Subcutaneous abdominal adipose tissue (tissue), 5 donors: ENCODE data around the gene SNX25.
"Not testable (repeated sequence)": the region's sequence is repeated elsewhere in the genome, so short reads cannot be mapped to it uniquely, and the experiment has no call there.

Experiments used
- H3K27ac ChIP-seq: one replicate; pipeline ENCODE4 v1.7.0; 2013; ENCODE audit warnings: low read depth, mild to moderate bottlenecking, inconsistent platforms, low read length, moderate library complexity
- H3K27me3 ChIP-seq, 5 donors: one replicate each; pipeline ENCODE4 v1.7.0; 2013; ENCODE audit warnings: low read length in 5 of 5, inconsistent platforms in 1 of 5; ENCODE audit not compliant: control insufficient read depth in 5 of 5, insufficient read depth in 4 of 5
- H3K36me3 ChIP-seq, 5 donors: one replicate each; pipeline ENCODE4 v1.7.0; 2013; ENCODE audit warnings: low read length in 5 of 5; ENCODE audit not compliant: control insufficient read depth in 5 of 5, insufficient read depth in 5 of 5
- H3K4me1 ChIP-seq, 5 donors: one replicate each; pipeline ENCODE4 v1.7.0; 2013; ENCODE audit warnings: low read length in 5 of 5, mild to moderate bottlenecking in 3 of 5, moderate library complexity in 1 of 5; ENCODE audit not compliant: control insufficient read depth in 5 of 5, insufficient read depth in 5 of 5
- H3K4me3 ChIP-seq, 5 donors: one replicate each; pipeline ENCODE4 v1.7.0; 2013; ENCODE audit warnings: low read length in 5 of 5, low read depth in 1 of 5
- H3K9ac ChIP-seq, 5 donors: one replicate each; pipeline ENCODE4 v1.7.0; 2013; ENCODE audit warnings: low read length in 5 of 5, mild to moderate bottlenecking in 4 of 5, moderate library complexity in 3 of 5
- H3K9me3 ChIP-seq, 5 donors: one replicate each; pipeline ENCODE4 v1.7.0; 2013; ENCODE audit warnings: low read length in 5 of 5; ENCODE audit not compliant: control insufficient read depth in 5 of 5
- donor health status: healthy.
- donor health status: healthy.
- donor health status: healthy.
- donor health status: healthy.
- donor health status: healthy.

SNX25 gene

GRCh38 chr4:185307136-185307950 lies 97.9 kb downstream of the SNX25 start:
- no peaks in the 10 kb centered on the region for H3K27me3 ChIP-seq
- no peaks in the 10 kb centered on the region for H3K9me3 ChIP-seq
- no peak overlapping the region for H3K9ac ChIP-seq
- no peak overlapping the region for H3K27ac ChIP-seq
- H3K4me1 ChIP-seq: no peaks in the 10 kb centered on the region
- H3K36me3 ChIP-seq: peaks cover 0 to 27% (median 15%) of the 10 kb centered on the region in 5 donors
- no peak overlapping the region for H3K4me3 ChIP-seq

- no peak overlapping the region for H3K27ac ChIP-seq
Observed at GRCh38 chr4:185309770-185310169, 100.4 kb downstream of the SNX25 start.

GRCh38 chr4:185311113-185311888 lies 101.9 kb downstream of the SNX25 start:
- H3K9me3 ChIP-seq: no peaks in the 10 kb centered on the region
- H3K27ac ChIP-seq: no peak overlapping the region
- no peak overlapping the region for H3K9ac ChIP-seq
- H3K4me3 ChIP-seq: no peak overlapping the region
- H3K36me3 ChIP-seq: peaks cover 6 to 37% (median 19%) of the 10 kb centered on the region in 5 donors
- H3K27me3 ChIP-seq: no peaks in the 10 kb centered on the region
- H3K4me1 ChIP-seq: no peaks in the 10 kb centered on the region

More at GRCh38 chr4:185309770-185310169, 100.4 kb downstream of the SNX25 start:
- Histone ChIP-seq H3K9me3 (no peaks in the 10 kb centered on the region), H3K4me3 (no peak overlapping the region), H3K4me1 (no peaks in the 10 kb centered on the region), H3K27me3 (no peaks in the 10 kb centered on the region), H3K36me3 (peaks cover 6 to 37% (median 19%) of the 10 kb centered on the region in 5 donors), H3K9ac (no peak overlapping the region)

DNA sequence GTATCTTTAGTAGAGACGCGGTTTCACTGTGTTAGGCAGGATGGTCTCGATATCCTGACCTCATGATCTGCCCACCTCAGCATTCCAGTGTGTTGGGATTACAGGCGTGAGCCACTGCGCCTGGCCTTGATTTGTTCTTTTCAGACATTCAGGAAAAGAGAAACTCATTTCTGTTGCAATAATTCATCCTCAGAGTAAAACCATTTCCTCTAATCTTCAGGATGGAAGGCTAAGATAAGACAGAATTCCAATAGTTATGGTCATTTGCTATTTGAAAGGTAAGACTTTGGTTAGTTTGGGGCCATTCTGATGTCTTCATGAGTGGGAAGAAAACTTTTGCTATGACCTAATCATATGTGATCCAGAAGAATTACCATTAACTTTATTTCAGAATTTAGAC lies 103.3 kb downstream of the SNX25 start:
- no peak overlapping the region for H3K9ac ChIP-seq
- no peaks in the 10 kb centered on the region for H3K4me1 ChIP-seq
- peaks cover 6 to 37% (median 19%) of the 10 kb centered on the region in 5 donors for H3K36me3 ChIP-seq
- no peak overlapping the region for H3K4me3 ChIP-seq
- H3K9me3 ChIP-seq: no peaks in the 10 kb centered on the region
- H3K27ac ChIP-seq: no peak overlapping the region
- H3K27me3 ChIP-seq: no peaks in the 10 kb centered on the region

DNA sequence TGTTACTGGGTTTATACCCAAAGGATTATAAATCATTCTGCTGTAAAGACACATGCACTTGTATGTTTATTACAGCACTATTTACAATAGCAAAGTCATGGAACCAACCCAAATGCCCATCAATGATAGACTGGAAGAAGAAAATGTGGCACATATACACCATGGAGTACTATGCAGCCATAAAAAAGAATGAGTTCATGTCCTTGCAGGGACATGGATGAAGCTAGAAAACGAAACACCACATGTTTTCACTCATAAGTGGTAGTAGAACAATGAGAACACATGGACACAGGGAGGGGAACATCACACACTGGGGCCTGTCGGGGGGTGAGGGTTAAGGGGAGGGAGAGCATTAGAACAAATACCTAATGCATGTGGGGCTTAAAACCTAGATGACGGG lies 108.1 kb downstream of the SNX25 start:
- H3K27me3 ChIP-seq, H3K9ac ChIP-seq, H3K9me3 ChIP-seq, H3K4me3 ChIP-seq, H3K27ac ChIP-seq, H3K4me1 ChIP-seq: not testable (repeated sequence)
- H3K36me3 ChIP-seq: peaks cover 3 to 11% (median 5%) of the 10 kb centered on the region in 5 donors

GRCh38 chr4:185317880-185318279 lies 108.5 kb downstream of the SNX25 start:
- Histone ChIP-seq H3K4me3 (no peak overlapping the region), H3K36me3 (peaks cover 0 to 7% (median 5%) of the 10 kb centered on the region in 5 donors), H3K27me3 (no peaks in the 10 kb centered on the region), H3K27ac (no peak overlapping the region), H3K9me3 (no peaks in the 10 kb centered on the region), H3K4me1 (no peaks in the 10 kb centered on the region), H3K9ac (no peak overlapping the region)

DNA sequence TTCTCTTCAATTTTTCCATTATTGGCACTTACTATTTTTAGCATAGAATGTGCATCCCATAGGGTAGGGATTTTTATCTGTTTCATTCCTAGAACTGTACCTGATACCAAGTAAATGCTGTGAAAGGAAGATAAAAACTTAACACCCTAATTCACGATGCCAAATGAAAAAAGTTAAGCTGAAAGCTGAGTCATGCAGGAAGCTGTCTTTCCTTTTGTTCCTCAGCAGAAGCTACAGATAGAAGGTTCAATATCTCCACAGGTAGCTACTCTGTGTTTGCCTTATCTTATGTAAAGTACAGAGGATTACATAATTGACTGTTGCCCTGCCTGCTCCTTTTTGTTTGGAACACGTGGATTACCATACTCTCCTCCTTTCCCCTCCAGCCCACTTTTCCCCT lies 109.3 kb downstream of the SNX25 start:
- Histone ChIP-seq H3K4me1 (no peaks in the 10 kb centered on the region), H3K36me3 (peaks cover under 1 to 7% (median 4%) of the 10 kb centered on the region in 5 donors), H3K27ac (no peak overlapping the region), H3K9ac (no peak overlapping the region), H3K4me3 (no peak overlapping the region), H3K9me3 (no peaks in the 10 kb centered on the region), H3K27me3 (no peaks in the 10 kb centered on the region)

GRCh38 chr4:185322803-185323202 lies 113.4 kb downstream of the SNX25 start:
- Histone ChIP-seq H3K4me1 (no peaks in the 10 kb centered on the region), H3K36me3 (peaks cover 0 to 8% (median 2%) of the 10 kb centered on the region in 5 donors), H3K27ac (no peak overlapping the region), H3K9me3 (no peaks in the 10 kb centered on the region), H3K27me3 (no peaks in the 10 kb centered on the region), H3K4me3 (no peak overlapping the region), H3K9ac (no peak overlapping the region)

GRCh38 chr4:185323606-185324005 lies 114.2 kb downstream of the SNX25 start:
- no peaks in the 10 kb centered on the region for H3K4me1 ChIP-seq
- no peaks in the 10 kb centered on the region for H3K9me3 ChIP-seq
- no peak overlapping the region for H3K9ac ChIP-seq
- H3K36me3 ChIP-seq: peaks cover 0 to 8% (median 2%) of the 10 kb centered on the region in 5 donors
- H3K27me3 ChIP-seq: no peaks in the 10 kb centered on the region
- no peak overlapping the region for H3K4me3 ChIP-seq
- no peak overlapping the region for H3K27ac ChIP-seq

DNA sequence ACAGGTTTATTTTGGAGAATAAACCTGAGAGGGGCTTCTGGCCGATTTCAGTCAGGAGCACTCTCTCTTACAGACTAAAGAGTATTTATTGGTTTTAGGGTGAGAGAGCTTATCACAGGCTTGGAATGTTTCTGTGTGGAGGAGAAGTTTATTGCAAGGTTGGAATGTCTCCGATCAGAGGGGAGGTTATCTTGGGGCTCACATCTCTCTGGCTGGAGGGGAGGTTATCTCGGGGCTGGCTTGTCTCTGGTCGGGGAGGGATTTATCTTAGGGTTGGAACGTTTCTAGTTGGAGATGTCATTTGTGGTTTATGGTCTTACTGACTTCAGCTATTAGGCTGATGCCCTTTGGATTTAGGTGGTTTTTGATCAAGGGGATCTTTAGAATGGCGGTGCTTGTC lies 115.0 kb downstream of the SNX25 start:
- H3K4me1 ChIP-seq, H3K4me3 ChIP-seq, H3K27ac ChIP-seq, H3K36me3 ChIP-seq, H3K27me3 ChIP-seq, H3K9ac ChIP-seq, H3K9me3 ChIP-seq: not testable (repeated sequence)
